Measurements from ENCODE around the gene NHLRC2. TPM values are rescaled to one million over a fixed set of nuclear protein-coding genes. Genes with fewer than 3 reads are reported as not detected.
"Not testable (repeated sequence)": the region's sequence is repeated elsewhere in the genome, so short reads cannot be mapped to it uniquely, and the experiment has no call there.

Gene NHLRC2
- total RNA-seq: 50.6 TPM
- 6.7 TPM for polyA plus RNA-seq

DNA sequence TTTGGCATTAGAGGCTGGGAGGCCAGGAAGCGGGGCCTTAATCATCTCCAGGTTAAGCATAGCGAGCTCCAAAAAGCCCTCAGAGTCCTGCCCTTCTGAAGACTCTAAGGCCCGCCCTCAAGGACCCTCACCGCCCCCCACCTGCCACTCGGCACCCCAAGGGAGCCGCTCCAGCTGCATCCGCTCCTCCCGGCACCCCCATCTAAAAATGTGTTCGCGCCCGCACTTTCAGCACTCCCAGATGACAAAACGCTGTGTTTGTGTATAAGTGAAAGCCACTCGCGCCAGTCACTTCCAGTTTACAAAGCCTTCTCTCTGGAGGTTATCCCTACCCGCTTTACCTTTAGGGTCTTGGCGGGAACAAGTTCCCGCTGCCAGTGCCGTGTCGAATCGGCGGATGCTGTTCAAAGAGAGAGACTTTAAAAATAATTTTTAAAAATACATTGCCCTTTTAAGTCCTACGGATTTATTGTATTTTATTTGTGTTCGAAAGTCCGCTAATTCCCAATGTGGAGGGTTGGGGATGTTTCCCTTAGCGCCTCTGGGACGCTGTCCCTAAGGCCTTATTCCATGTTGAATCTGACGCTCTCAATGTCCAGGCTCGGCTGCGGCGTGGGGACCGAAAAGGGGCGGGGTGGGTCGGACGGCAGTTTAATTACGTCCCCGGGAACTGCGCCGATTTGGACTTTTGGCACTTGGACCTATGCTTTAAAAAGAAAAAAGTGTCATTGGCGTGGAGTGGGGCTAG lies at the start of gene NHLRC2, which contains the start of gene DCLRE1A:
NHLRC2 (plus strand) TSS at position 649 of the 748 bp plus-strand sequence. CDS start 212 bp downstream, outside the sequence.
DCLRE1A (minus strand) TSS at position 70 of the 748 bp plus-strand sequence. CDS start 900 bp downstream, outside the sequence.
- peaks cover 1% of the 10 kb centered on the region for H3K4me1 ChIP-seq (ENCODE audit: insufficient read depth)
- peaks cover 2% of the 10 kb centered on the region for H3K36me3 ChIP-seq (ENCODE audit: insufficient read depth)
- peak within 1 kb of the TSS; percentile 91 for H3K27ac ChIP-seq (ENCODE audit: low read depth)
- WGBS: under 1% methylated on average over 39 of the region's 39 CpGs
- H3K4me3 ChIP-seq (ENCODE audit: low read depth, low read length): peak within 1 kb of the TSS; percentile 90
- DNase-seq (ENCODE audit: extremely low spot score): peak; percentile 66

DNA sequence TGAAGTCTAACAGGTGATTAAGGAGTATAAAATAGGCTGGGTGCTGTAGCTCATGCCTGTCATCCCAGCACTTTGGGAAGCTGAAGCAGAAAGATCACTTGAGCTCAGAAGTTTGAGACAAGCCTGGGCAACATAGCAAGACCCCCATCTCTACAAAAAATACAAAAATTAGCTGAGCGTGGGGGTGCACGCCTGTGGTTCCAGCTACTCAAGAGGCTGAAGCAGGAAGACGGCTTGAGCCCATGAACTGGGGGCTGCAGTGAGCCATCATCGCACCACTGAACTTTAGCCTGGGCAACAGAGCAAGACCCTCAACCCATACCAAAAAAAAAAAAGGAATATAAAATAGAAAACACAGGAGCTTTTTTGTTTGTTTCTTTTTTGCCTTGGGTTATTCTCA lies 48.0 kb upstream of the NHLRC2 start:
- DNase-seq (ENCODE audit: extremely low spot score): no peak
- H3K4me1 ChIP-seq (ENCODE audit: insufficient read depth): no peaks in the 10 kb centered on the region
- no peaks in the 10 kb centered on the region for H3K36me3 ChIP-seq (ENCODE audit: insufficient read depth)
- H3K27ac ChIP-seq (ENCODE audit: low read depth): no peak overlapping the region
- WGBS: 98% methylated on average over 4 of the region's 4 CpGs
- H3K4me3 ChIP-seq (ENCODE audit: low read depth, low read length): no peak overlapping the region

- Histone ChIP-seq H3K27ac (ENCODE audit: low read depth) (no peak overlapping the region), H3K4me3 (ENCODE audit: low read depth, low read length) (no peak overlapping the region), H3K36me3 (ENCODE audit: insufficient read depth) (no peaks in the 10 kb centered on the region), H3K4me1 (ENCODE audit: insufficient read depth) (no peaks in the 10 kb centered on the region)
- DNase-seq (ENCODE audit: extremely low spot score): no peak
- WGBS: 95% methylated on average over 3 of the region's 3 CpGs
Observed at GRCh38 chr10:113808168-113808567, 46.3 kb upstream of the NHLRC2 start.

GRCh38 chr10:113814700-113815099 lies 39.8 kb upstream of the NHLRC2 start:
- WGBS: 90% methylated on average over 1 of the region's 1 CpG
- DNase-seq (ENCODE audit: extremely low spot score); H3K36me3 ChIP-seq (ENCODE audit: insufficient read depth); H3K27ac ChIP-seq (ENCODE audit: low read depth); H3K4me1 ChIP-seq (ENCODE audit: insufficient read depth); H3K4me3 ChIP-seq (ENCODE audit: low read depth, low read length): not testable (repeated sequence)

DNA sequence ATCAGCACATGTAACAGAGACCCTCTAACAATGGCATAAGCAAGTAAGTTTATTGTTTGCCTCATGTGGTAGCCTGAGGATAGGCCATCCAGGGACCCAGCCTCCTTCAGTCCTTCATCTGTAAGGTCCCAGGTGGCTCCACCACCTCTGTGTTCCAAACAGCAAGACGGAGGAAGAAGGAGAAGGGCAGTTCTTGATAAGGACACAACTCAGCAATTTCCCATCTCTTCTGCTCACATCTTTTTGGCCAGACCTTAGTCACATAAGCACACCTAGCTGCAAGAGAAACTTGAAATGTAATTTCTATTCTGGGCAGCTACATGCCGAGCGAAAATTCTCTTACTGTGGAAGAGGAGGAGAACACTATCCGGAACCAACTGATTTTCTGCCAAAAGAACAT lies 34.5 kb upstream of the NHLRC2 start:
- Histone ChIP-seq H3K4me1 (ENCODE audit: insufficient read depth) (no peaks in the 10 kb centered on the region), H3K27ac (ENCODE audit: low read depth) (no peak overlapping the region), H3K4me3 (ENCODE audit: low read depth, low read length) (no peak overlapping the region), H3K36me3 (ENCODE audit: insufficient read depth) (no peaks in the 10 kb centered on the region)
- 90% methylated on average over 4 of the region's 4 CpGs for WGBS
- no peak for DNase-seq (ENCODE audit: extremely low spot score)

GRCh38 chr10:113820507-113820906 lies 34.0 kb upstream of the NHLRC2 start:
- no peak overlapping the region for H3K27ac ChIP-seq (ENCODE audit: low read depth)
- H3K4me1 ChIP-seq (ENCODE audit: insufficient read depth): no peaks in the 10 kb centered on the region
- WGBS: 69% methylated on average over 8 of the region's 8 CpGs
- no peak overlapping the region for H3K4me3 ChIP-seq (ENCODE audit: low read depth, low read length)
- no peak for DNase-seq (ENCODE audit: extremely low spot score)
- H3K36me3 ChIP-seq (ENCODE audit: insufficient read depth): no peaks in the 10 kb centered on the region

DNA sequence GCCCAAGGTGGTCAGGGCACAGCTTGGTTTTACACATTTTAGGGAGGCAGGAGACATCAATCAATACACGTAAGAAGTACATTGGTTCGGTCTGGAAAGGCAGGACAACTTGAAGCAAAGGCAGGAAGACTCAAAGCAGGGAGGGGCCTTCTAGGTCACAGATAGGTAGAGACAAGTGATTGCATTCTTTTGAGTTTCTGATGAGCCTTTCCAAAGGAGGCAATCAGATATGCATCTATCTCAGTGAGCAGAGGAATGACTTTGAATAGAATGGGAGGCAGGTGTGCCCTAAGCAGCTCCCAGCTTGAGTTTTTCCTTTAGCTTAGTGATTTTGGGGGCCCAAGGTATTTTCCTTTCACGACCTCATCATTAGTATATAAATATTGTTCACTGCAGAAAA lies 33.2 kb upstream of the NHLRC2 start:
- not testable (repeated sequence) for H3K36me3 ChIP-seq (ENCODE audit: insufficient read depth); H3K27ac ChIP-seq (ENCODE audit: low read depth); DNase-seq (ENCODE audit: extremely low spot score); H3K4me3 ChIP-seq (ENCODE audit: low read depth, low read length); H3K4me1 ChIP-seq (ENCODE audit: insufficient read depth)
- 94% methylated on average over 3 of the region's 3 CpGs for WGBS

- WGBS: 99% methylated on average over 7 of the region's 7 CpGs
- H3K27ac ChIP-seq (ENCODE audit: low read depth): no peak overlapping the region
Observed at GRCh38 chr10:113822174-113822573, 32.3 kb upstream of the NHLRC2 start.

GRCh38 chr10:113823389-113823788 lies 31.1 kb upstream of the NHLRC2 start:
- Histone ChIP-seq H3K27ac (ENCODE audit: low read depth) (no peak overlapping the region), H3K4me1 (ENCODE audit: insufficient read depth) (no peaks in the 10 kb centered on the region), H3K36me3 (ENCODE audit: insufficient read depth) (no peaks in the 10 kb centered on the region), H3K4me3 (ENCODE audit: low read depth, low read length) (no peak overlapping the region)
- 17% methylated on average over 4 of the region's 4 CpGs for WGBS
- DNase-seq (ENCODE audit: extremely low spot score): peak; percentile 29

More at GRCh38 chr10:113822174-113822573, 32.3 kb upstream of the NHLRC2 start:
- no peak for DNase-seq (ENCODE audit: extremely low spot score)
- Histone ChIP-seq H3K4me3 (ENCODE audit: low read depth, low read length) (no peak overlapping the region), H3K36me3 (ENCODE audit: insufficient read depth) (no peaks in the 10 kb centered on the region), H3K4me1 (ENCODE audit: insufficient read depth) (no peaks in the 10 kb centered on the region)

DNA sequence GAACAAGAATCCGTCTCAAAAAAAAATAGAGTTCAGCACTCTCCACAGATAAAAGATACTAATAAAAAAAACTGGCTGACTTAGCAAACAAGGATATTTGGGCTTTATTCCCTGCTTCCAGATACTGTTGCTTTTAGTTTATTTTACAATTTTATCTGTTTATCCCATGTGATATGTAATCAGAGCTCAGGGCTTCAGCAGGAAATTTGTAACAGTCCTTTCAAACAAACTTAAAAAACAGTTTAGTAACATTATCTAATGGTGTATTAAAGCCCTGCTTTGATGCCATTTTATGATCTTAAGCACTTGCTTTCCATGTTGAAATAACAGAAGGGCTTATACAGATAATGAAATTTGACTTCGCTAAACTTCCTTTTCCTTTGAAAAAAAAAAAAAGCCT lies 28.7 kb upstream of the NHLRC2 start:
- 19% methylated on average over 2 of the region's 2 CpGs for WGBS
- Histone ChIP-seq H3K27ac (ENCODE audit: low read depth) (no peak overlapping the region), H3K4me1 (ENCODE audit: insufficient read depth) (no peaks in the 10 kb centered on the region), H3K36me3 (ENCODE audit: insufficient read depth) (no peaks in the 10 kb centered on the region), H3K4me3 (ENCODE audit: low read depth, low read length) (no peak overlapping the region)
- no peak for DNase-seq (ENCODE audit: extremely low spot score)

DNA sequence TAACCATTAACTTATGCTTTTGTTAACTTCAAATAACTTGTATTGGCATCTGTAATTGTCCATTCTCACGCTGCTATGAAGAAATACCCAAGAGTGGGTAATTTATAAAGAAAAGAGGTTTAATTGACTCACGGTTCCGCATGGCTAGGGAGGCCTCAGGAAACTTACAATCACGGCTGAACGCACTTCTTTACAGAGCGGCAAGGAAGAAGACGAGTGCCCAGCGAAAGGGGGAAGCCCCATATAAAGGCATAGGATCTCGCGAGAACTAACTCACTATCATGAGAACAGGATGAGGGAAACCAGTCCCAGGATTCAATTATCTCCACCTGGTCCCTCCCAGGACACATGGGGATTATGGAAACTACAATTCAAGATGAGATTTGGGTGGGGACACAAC lies 25.9 kb upstream of the NHLRC2 start:
- H3K27ac ChIP-seq (ENCODE audit: low read depth); H3K4me1 ChIP-seq (ENCODE audit: insufficient read depth); H3K36me3 ChIP-seq (ENCODE audit: insufficient read depth); H3K4me3 ChIP-seq (ENCODE audit: low read depth, low read length); DNase-seq (ENCODE audit: extremely low spot score): not testable (repeated sequence)
- WGBS: 97% methylated on average over 10 of the region's 10 CpGs

DNA sequence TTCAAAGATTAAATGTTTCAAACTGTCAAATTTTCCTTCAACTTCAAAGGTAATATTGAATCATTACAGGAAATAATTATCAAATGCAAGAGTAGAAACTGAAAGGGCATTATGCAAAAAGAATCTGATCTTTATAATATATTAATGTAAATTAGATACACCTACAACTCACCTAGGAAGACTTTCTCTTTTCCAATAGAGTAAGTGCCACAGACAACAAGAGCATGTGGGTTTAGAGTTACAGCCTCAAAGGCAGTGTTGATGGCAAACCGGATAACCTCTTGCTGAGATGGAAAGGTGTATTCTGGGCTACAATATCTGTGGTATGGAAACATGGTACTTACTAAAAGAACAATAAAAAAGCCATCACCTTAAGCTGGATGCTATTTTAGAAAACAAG lies 12.3 kb upstream of the NHLRC2 start:
- H3K36me3 ChIP-seq (ENCODE audit: insufficient read depth): no peaks in the 10 kb centered on the region
- DNase-seq (ENCODE audit: extremely low spot score): no peak
- WGBS: 77% methylated on average over 1 of the region's 1 CpG
- no peaks in the 10 kb centered on the region for H3K4me1 ChIP-seq (ENCODE audit: insufficient read depth)
- no peak overlapping the region for H3K27ac ChIP-seq (ENCODE audit: low read depth)
- H3K4me3 ChIP-seq (ENCODE audit: low read depth, low read length): no peak overlapping the region

GRCh38 chr10:113843972-113844485 lies 10.4 kb upstream of the NHLRC2 start:
- DNase-seq (ENCODE audit: extremely low spot score): no peak
- 70% methylated on average over 6 of the region's 6 CpGs for WGBS
- H3K4me1 ChIP-seq (ENCODE audit: insufficient read depth): no peaks in the 10 kb centered on the region
- H3K4me3 ChIP-seq (ENCODE audit: low read depth, low read length): no peak overlapping the region
- no peak overlapping the region for H3K27ac ChIP-seq (ENCODE audit: low read depth)
- H3K36me3 ChIP-seq (ENCODE audit: insufficient read depth): no peaks in the 10 kb centered on the region

DNA sequence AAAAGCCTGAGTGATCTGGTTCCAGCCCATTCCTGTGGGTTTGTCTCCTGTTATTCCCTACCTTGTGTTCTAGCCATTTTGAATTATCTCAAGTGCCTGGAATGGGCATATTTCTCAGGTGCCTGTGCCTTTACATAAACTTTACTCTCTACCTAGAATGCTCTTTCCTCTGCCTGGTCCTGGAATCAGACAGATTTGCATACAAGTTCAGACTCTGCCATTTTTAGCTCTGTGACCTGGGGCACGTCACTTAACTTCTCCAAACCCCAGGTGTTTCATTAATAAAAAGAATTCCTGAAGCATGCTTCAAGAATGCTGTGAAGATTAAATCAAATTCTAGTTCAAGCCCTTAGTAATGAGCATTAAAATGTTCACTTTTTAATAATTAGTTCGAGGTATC lies 8.4 kb upstream of the NHLRC2 start:
- 93% methylated on average over 2 of the region's 2 CpGs for WGBS
- no peak for DNase-seq (ENCODE audit: extremely low spot score)
- Histone ChIP-seq H3K36me3 (ENCODE audit: insufficient read depth) (no peaks in the 10 kb centered on the region), H3K4me3 (ENCODE audit: low read depth, low read length) (no peak overlapping the region), H3K4me1 (ENCODE audit: insufficient read depth) (no peaks in the 10 kb centered on the region), H3K27ac (ENCODE audit: low read depth) (no peak overlapping the region)
